Tibial nerve (tissue), 4 donors: ENCODE results near the gene PSD2.

ENCODE experiments used
- CTCF ChIP-seq, 5 experiments: fragments of 200-600 bp in 3 of 5; fragments of 450-650 bp in 2 of 5; sonication (generic) in 3 of 5; IDR thresholded peaks; one replicate each; pipeline ENCODE4 v1.5.1; 2016 to 2019; ENCODE audit warnings: antibody characterized with exemption in 5 of 5, mild to moderate bottlenecking in 3 of 5, moderate library complexity in 2 of 5
- EP300 ChIP-seq, 2 donors: sonication (generic); formaldehyde crosslinking; IDR thresholded peaks; one replicate each; pipeline ENCODE4 v1.6.1; 2017; ENCODE audit warnings: antibody characterized with exemption in 2 of 2, mild to moderate bottlenecking in 1 of 2

- TF ChIP-seq CTCF (IDR thresholded peaks at IDR 0.05) (no peak), EP300 (IDR thresholded peaks at IDR 0.05) (no peak)
Measured at GRCh38 chr5:139889410-139889809, 93.8 kb downstream of the PSD2 start.
